PC-9 (cell line): ENCODE results near the gene G6PD. TPM values are rescaled to one million over a fixed set of nuclear protein-coding genes. Genes with fewer than 3 reads are reported as not detected.

Source experiments
- BruUV-seq: library from RNA; stranded (reverse); fragments of 400-500 nt; replicated peaks from 2 replicates; lab custom pipeline; 2021; lab: Mats Ljungman, UMichigan
- CTCF ChIA-PET: fragments of 300-600 bp; sonication (Branson Sonifier 250); formaldehyde crosslinking; loops from one replicate; lab custom pipeline; 2022; ENCODE audit warnings: antibody characterized with exemption; lab: Charles Lee
- POLR2A ChIA-PET: fragments of 300-600 bp; sonication (Branson Sonifier 250); formaldehyde crosslinking; loops from one replicate; lab custom pipeline; 2022; ENCODE audit warnings: antibody characterized with exemption; ENCODE audit not compliant: unreplicated experiment; lab: Charles Lee
- DNase-seq, 2 experiments: peaks; one replicate each; pipeline versions ENCODE4 v3.0.0 to v3.0.0-alpha.2; 2015 to 2022; ENCODE audit warnings: mixed read lengths in 1 of 2
- H2AFZ ChIP-seq: fragments of 200-600 bp; sonication (generic); 2 replicates; pipeline ENCODE4 v1.8.1; 2017; ENCODE audit warnings: antibody characterized with exemption
- H3F3A ChIP-seq: fragments of 200-600 bp; sonication (generic); 2 replicates; pipeline ENCODE4 v1.8.1; 2017; ENCODE audit warnings: antibody characterized with exemption, mild to moderate bottlenecking, low read depth; ENCODE audit not compliant: insufficient read depth
- H3K27ac ChIP-seq: fragments of 200-600 bp; sonication (generic); 2 replicates; pipeline ENCODE4 v1.6.1; 2016; ENCODE audit warnings: mixed run types
- H3K27me3 ChIP-seq: fragments of 200-600 bp; sonication (generic); 2 replicates; pipeline ENCODE4 v1.6.1; 2016; ENCODE audit warnings: low read depth, mixed run types; ENCODE audit not compliant: insufficient read depth
- H3K36me3 ChIP-seq: fragments of 200-600 bp; sonication (generic); 2 replicates; pipeline ENCODE4 v1.6.1; 2016; ENCODE audit warnings: low read depth, mixed run types
- H3K4me1 ChIP-seq: fragments of 200-600 bp; sonication (generic); replicated peaks from 2 replicates; pipeline ENCODE4 v1.6.1; 2016; ENCODE audit warnings: mixed run types; ENCODE audit not compliant: insufficient read depth
- H3K4me2 ChIP-seq: fragments of 200-600 bp; sonication (generic); 2 replicates; pipeline ENCODE4 v1.6.1; 2017; ENCODE audit warnings: mixed run types
- H3K4me3 ChIP-seq: fragments of 200-600 bp; sonication (generic); 2 replicates; pipeline ENCODE4 v1.6.1; 2016; ENCODE audit warnings: mixed run types
- H3K79me2 ChIP-seq: fragments of 200-600 bp; sonication (generic); 2 replicates; pipeline ENCODE4 v1.6.1; 2017; ENCODE audit warnings: low read depth, mixed run types
- H3K9me2 ChIP-seq: fragments of 200-600 bp; sonication (generic); 2 replicates; pipeline ENCODE4 v1.8.1; 2017; ENCODE audit warnings: mild to moderate bottlenecking; ENCODE audit not compliant: insufficient read depth
- H3K9me3 ChIP-seq: fragments of 200-600 bp; sonication (generic); 2 replicates; pipeline ENCODE4 v1.8.1; 2016; ENCODE audit warnings: low read depth; ENCODE audit not compliant: insufficient read depth
- H4K20me1 ChIP-seq: fragments of 200-600 bp; sonication (generic); 2 replicates; pipeline ENCODE4 v1.8.1; 2017; ENCODE audit not compliant: insufficient read depth
- CTCF ChIP-seq: fragments of 200-600 bp; sonication (generic); conservative IDR thresholded peaks from 2 replicates; pipeline ENCODE4 v1.6.1; 2017; ENCODE audit warnings: mixed run types, antibody characterized with exemption, mild to moderate bottlenecking, moderate library complexity
- EZH2 ChIP-seq: fragments of 200-600 bp; sonication (generic); IDR thresholded peaks from 2 replicates; pipeline ENCODE4 v1.8.0; 2017; ENCODE audit warnings: antibody characterized with exemption, low read depth
- intact Hi-C: fragments of 100-400 bp; cut with micrococcal nuclease; formaldehyde crosslinking; loops from one replicate; pipeline ENCODE4 v1.10.0; 2022; ENCODE audit not compliant: unreplicated experiment
- total RNA-seq: library from RNA; stranded (reverse); gene quantifications from 2 replicates; pipeline ENCODE4 v1.2.3, GENCODE V29; 2021

The G6PD gene
- total RNA-seq, 1 experiment from 2014 or later, result 1,283 TPM

GRCh38 chrX:154531626-154532025, 15.0 kb downstream of the G6PD start:
- intact Hi-C loops, result loop anchor here (5.0 kb wide), 3 partner anchors 134 to 764 kb away; partner anchors contain the start of genes FLNA and RPL10
- CTCF ChIA-PET, result interaction anchor here (0.5 to 1.3 kb wide), 3 partner anchors 17 to 164 kb away, joined by 4 to 9 read pairs (median 6); no protein-coding TSS in a partner anchor
- Histone ChIP-seq H3F3A (peaks cover 80% of the 10 kb centered on the region), H3K9me3 (no peaks in the 10 kb centered on the region), H3K27ac (no peak overlapping the region), H3K79me2 (peaks cover 24% of the 10 kb centered on the region), H3K9me2 (no peaks in the 10 kb centered on the region), H3K4me1 (peaks cover 4% of the 10 kb centered on the region), H3K36me3 (peaks cover 8% of the 10 kb centered on the region; the same call in 1 of the 2 replicates), H2AFZ (no peak overlapping the region), H3K27me3 (no peaks in the 10 kb centered on the region), H4K20me1 (peaks cover 6% of the 10 kb centered on the region), H3K4me2 (no peak overlapping the region), H3K4me3 (no peak overlapping the region)
- no peak for TF ChIP-seq EZH2
- no peak for TF ChIP-seq CTCF
- DNase-seq, result peak in 1 of 2 experiments; percentile 84
- POLR2A ChIA-PET, result interaction anchor here (0.5 to 1.0 kb wide), 11 partner anchors 8 to 585 kb away, joined by 3 to 18 read pairs (median 7); partner anchors contain the start of genes LAGE3 and SLC10A3
- no TSS peak for BruUV-seq

- peaks cover 17% of the 10 kb centered on the region for H3K4me1 ChIP-seq
- POLR2A ChIA-PET, result no interaction called here
Observed at GRCh38 chrX:154530286-154530685, 16.4 kb downstream of the G6PD start.

GRCh38 chrX:154529206-154529612, 17.4 kb downstream of the G6PD start:
- no peaks in the 10 kb centered on the region for H3K9me2 ChIP-seq
- H2AFZ ChIP-seq, result no peak overlapping the region
- H3K79me2 ChIP-seq, result 0 out of 2 replicates have a peak, but pooled peaks cover 2% of the 10 kb centered on the region
- H3K36me3 ChIP-seq, result 0 out of 2 replicates have a peak, but pooled peaks cover 4% of the 10 kb centered on the region
- DNase-seq, result peak; percentile 52 to 69
- H3K4me2 ChIP-seq, result no peak overlapping the region
- TF ChIP-seq EZH2 (no peak), CTCF (no peak)
- intact Hi-C loops, result no loop called here
- H3K27ac ChIP-seq, result peak overlapping the region; percentile 46
- no peaks in the 10 kb centered on the region for H3K27me3 ChIP-seq
- no TSS peak for BruUV-seq
- ChIA-PET CTCF (no interaction called here), POLR2A (interaction anchor here (0.6 kb wide), 1 partner anchor 12 kb away, joined by 4 read pairs; no protein-coding TSS in a partner anchor)
- no peak overlapping the region for H3K4me3 ChIP-seq
- H3F3A ChIP-seq, result peaks cover 63% of the 10 kb centered on the region
- H4K20me1 ChIP-seq, result peaks cover under 1% of the 10 kb centered on the region; the same call in 1 of the 2 replicates
- peaks cover 25% of the 10 kb centered on the region for H3K4me1 ChIP-seq
- no peaks in the 10 kb centered on the region for H3K9me3 ChIP-seq

More at GRCh38 chrX:154530286-154530685, 16.4 kb downstream of the G6PD start:
- no peaks in the 10 kb centered on the region for H3K27me3 ChIP-seq
- CTCF ChIA-PET, result interaction anchor here (0.6 kb wide), 1 partner anchor 978 kb away, joined by 3 read pairs; no protein-coding TSS in a partner anchor
- no peak for TF ChIP-seq EZH2
- TF ChIP-seq CTCF, result no peak
- H3K9me3 ChIP-seq, result no peaks in the 10 kb centered on the region
- no peaks in the 10 kb centered on the region for H3K9me2 ChIP-seq
- H3K4me3 ChIP-seq, result no peak overlapping the region
- H4K20me1 ChIP-seq, result peaks cover 6% of the 10 kb centered on the region; the same call in 1 of the 2 replicates
- H3K4me2 ChIP-seq, result no peak overlapping the region
- H3K27ac ChIP-seq, result no peak overlapping the region
- peaks cover 8% of the 10 kb centered on the region; the same call in 1 of the 2 replicates for H3K36me3 ChIP-seq
- BruUV-seq, result no TSS peak
- intact Hi-C loops, result loop anchor here (5.0 kb wide), 3 partner anchors 133 to 763 kb away; partner anchors contain the start of genes FLNA and RPL10
- H2AFZ ChIP-seq, result no peak overlapping the region
- H3F3A ChIP-seq, result peaks cover 74% of the 10 kb centered on the region
- H3K79me2 ChIP-seq, result peaks cover 10% of the 10 kb centered on the region
- DNase-seq, result no peak
